Thoracic aorta (tissue), 2 donors: Measurements from ENCODE around the gene ACO1. TPM values are rescaled to one million over a fixed set of nuclear protein-coding genes. Genes with fewer than 3 reads are reported as not detected.

ENCODE experiments used
- ATAC-seq: fragments of 150-250 bp; one replicate; pipeline ENCODE4 v1.8.0; 2017; ENCODE audit warnings: low read depth; ENCODE audit not compliant: insufficient number of reproducible peaks, low FRiP score
- DNase-seq: peaks from one replicate; pipeline ENCODE4 v3.0.0-alpha.2; 2020; ENCODE audit warnings: low spot score
- H3K27ac ChIP-seq, 2 donors: fragments of 200-600 bp; sonication (generic); 1 replicate in 1 of 2; 2 replicates in 1 of 2; pipeline ENCODE4 v1.5.1; 2016; ENCODE audit warnings: mild to moderate bottlenecking in 2 of 2, moderate library complexity in 2 of 2
- H3K27me3 ChIP-seq: fragments of 200-600 bp; sonication (generic); replicated peaks from 2 replicates; pipeline ENCODE4 v1.6.0; 2016; ENCODE audit warnings: mild to moderate bottlenecking; ENCODE audit not compliant: insufficient read depth
- H3K36me3 ChIP-seq: fragments of 200-600 bp; sonication (generic); one replicate; pipeline ENCODE4 v1.5.1; 2016
- H3K4me1 ChIP-seq, 2 donors: fragments of 200-600 bp; sonication (generic); 1 replicate in 1 of 2; 2 replicates in 1 of 2; pipeline versions ENCODE4 v1.5.1 to v1.6.0; 2016; ENCODE audit warnings: low read depth in 2 of 2, mild to moderate bottlenecking in 1 of 2; ENCODE audit not compliant: control insufficient read depth in 1 of 2
- H3K4me3 ChIP-seq: fragments of 200-600 bp; sonication (generic); 2 replicates; pipeline ENCODE4 v1.5.1; 2016; ENCODE audit warnings: mild to moderate bottlenecking
- H3K9me3 ChIP-seq: fragments of 200-600 bp; sonication (generic); 2 replicates; pipeline ENCODE4 v1.5.1; 2016
- CTCF ChIP-seq: fragments of 200-600 bp; sonication (generic); IDR thresholded peaks from one replicate; pipeline ENCODE4 v1.5.1; 2019; ENCODE audit warnings: antibody characterized with exemption
- total RNA-seq, 2 donors: library from RNA; depleted of rRNA; stranded (reverse); fragments of >200 nt; gene quantifications; one replicate each; pipeline versions ENCODE4 v1.1.0 to v1.2.3, GENCODE V29; 2016

Gene ACO1
- total RNA-seq, 2 donors from 2014 or later = 28.6 to 32.9 TPM

GRCh38 chr9:32389365-32389764 is 4.9 kb downstream of the ACO1 start:
- H3K36me3 ChIP-seq = no peaks in the 10 kb centered on the region
- no peak overlapping the region for H3K4me3 ChIP-seq
- no peaks in the 10 kb centered on the region for H3K27me3 ChIP-seq
- H3K4me1 ChIP-seq = peaks cover 8 to 28% of the 10 kb centered on the region in 2 donors
- H3K9me3 ChIP-seq = no peaks in the 10 kb centered on the region
- H3K27ac ChIP-seq = no peak overlapping the region
- TF ChIP-seq CTCF = no peak
- DNase-seq = no peak
- no peak for ATAC-seq

- Histone ChIP-seq H3K4me3 (no peak overlapping the region), H3K27me3 (no peaks in the 10 kb centered on the region), H3K4me1 (peaks cover 5 to 12% of the 10 kb centered on the region in 2 donors), H3K9me3 (no peaks in the 10 kb centered on the region), H3K27ac (no peak overlapping the region), H3K36me3 (no peaks in the 10 kb centered on the region)
- TF ChIP-seq CTCF = no peak
- no peak for ATAC-seq
- DNase-seq = no peak
These were observed 9.5 kb downstream of the ACO1 start for GRCh38 chr9:32393911-32394310.

DNA sequence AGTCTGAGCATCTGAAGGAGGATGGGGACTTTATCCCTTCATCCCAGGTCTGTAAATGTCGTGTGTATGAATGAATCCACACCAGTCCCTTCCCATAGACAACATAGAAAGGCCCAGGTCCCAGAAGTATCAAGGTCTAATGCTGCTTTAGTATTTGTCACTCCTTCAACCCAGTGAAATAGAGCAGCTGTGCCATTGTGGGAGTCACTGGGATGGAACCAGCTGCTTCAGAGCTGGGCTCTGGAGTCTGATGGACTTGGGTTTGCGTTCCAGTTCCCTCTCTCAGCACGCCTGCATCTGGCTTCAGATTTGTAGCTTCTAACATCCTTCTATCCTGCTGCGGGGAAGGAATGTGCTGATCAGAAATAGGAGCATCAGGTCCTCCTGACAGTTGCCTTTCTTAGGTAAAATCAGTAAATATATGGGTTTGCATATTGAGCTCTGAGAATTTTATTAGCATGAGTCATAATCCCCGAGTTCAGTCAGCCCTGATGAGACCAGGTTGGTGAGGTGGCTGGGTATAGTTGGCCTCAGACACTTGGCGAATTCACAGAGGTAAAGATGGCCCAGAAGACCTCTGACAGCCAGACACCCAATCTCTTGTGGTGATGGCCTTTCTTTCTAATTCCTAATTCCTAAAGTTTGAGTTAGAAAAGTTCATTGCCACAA is 10.1 kb downstream of the ACO1 start:
- no peak overlapping the region for H3K4me3 ChIP-seq
- H3K27ac ChIP-seq = no peak overlapping the region
- ATAC-seq (no peak), DNase-seq (no peak)
- TF ChIP-seq CTCF = no peak
- H3K36me3 ChIP-seq = no peaks in the 10 kb centered on the region
- H3K27me3 ChIP-seq = no peaks in the 10 kb centered on the region
- H3K4me1 ChIP-seq = peaks cover 5 to 12% of the 10 kb centered on the region in 2 donors
- H3K9me3 ChIP-seq = no peaks in the 10 kb centered on the region

DNA sequence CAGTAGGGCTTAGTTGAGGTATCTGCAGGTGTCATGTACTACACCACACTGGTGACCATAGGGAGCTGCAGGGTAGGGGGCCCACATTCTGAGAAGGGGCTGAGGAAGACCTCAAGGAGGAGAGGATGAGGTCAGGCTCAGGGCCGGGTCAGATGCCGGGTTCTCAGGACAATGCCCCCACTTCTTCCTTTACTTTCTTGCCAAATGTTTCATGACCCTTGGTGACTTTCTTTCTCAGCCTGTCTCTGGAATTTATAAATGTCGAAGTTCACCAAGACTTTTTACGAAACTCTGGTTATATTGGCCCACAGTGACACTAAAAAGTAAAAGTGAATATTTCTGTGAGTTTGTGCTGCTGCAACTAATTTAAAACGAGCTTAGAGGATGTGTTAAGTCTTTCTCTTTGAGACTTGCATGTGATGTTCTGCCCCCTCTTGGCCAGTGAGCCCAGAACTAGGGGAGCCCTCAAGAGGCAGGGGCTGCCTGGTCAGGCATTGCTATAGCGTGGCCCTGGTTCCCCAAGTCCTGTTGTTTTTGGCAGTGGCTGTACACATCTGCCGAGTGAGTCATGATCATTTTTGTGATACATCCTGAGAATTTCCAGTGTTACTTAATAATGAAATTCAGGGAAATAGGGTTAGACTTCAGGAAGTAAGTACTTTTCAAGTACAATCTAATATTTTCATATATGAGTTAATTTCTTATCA is 11.2 kb downstream of the ACO1 start:
- Histone ChIP-seq H3K36me3 (no peaks in the 10 kb centered on the region), H3K27me3 (no peaks in the 10 kb centered on the region), H3K4me1 (peaks cover 5 to 12% of the 10 kb centered on the region in 2 donors), H3K27ac (peak overlapping the region in 1 of 2 donors; percentile 16), H3K4me3 (no peak overlapping the region), H3K9me3 (no peaks in the 10 kb centered on the region)
- DNase-seq (no peak), ATAC-seq (no peak)
- no peak for TF ChIP-seq CTCF

DNA sequence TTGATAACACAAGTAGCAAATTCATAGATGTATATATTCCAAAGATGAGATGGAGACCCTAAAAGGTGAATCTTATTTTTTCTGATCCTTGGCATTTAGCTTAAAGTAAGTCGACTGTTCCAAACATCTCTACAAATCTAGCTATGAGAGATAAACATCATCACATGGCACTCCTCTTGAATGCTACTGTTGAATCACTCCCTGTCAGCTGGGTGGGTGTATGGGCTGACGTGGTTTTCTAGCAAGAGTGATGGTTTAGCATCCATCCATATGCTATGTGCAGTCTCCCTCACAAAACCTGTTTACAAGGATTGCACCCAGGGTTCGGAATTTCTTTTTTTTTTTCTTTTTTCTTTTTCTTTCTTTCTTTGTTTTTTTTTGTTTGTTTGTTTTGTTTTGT is 13.8 kb downstream of the ACO1 start:
- TF ChIP-seq CTCF = no peak
- no peaks in the 10 kb centered on the region for H3K9me3 ChIP-seq
- no peak for ATAC-seq
- DNase-seq = no peak
- peaks cover 5 to 12% of the 10 kb centered on the region in 2 donors for H3K4me1 ChIP-seq
- no peak overlapping the region for H3K4me3 ChIP-seq
- H3K27ac ChIP-seq = no peak overlapping the region
- H3K36me3 ChIP-seq = no peaks in the 10 kb centered on the region
- H3K27me3 ChIP-seq = no peaks in the 10 kb centered on the region
